ENCODE measurements around the gene ARHGAP15.

The ARHGAP15 gene

DNA sequence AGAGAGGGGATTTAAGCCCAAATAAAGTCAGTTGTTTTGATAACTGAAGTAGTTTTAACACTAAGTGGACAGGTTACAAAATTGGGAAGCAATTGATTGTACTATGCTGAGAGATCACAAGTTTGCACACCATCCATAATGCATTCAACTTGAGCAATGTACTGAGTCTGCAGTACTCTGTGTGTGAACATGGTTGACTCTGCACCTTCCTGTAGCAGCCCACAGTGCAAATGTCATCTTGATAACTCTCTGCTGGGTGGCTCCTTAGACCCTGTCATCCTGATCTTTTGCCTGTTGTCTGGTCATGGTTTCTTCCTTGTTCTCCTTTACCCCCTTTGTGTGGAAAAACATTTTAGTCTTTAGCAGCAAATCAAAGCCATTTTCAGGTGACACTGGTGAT lies 168.0 kb downstream of the ARHGAP15 start:
- no peak for DNase-seq (ENCODE audit: low read depth)
- TF ChIP-seq, protein P1, sequence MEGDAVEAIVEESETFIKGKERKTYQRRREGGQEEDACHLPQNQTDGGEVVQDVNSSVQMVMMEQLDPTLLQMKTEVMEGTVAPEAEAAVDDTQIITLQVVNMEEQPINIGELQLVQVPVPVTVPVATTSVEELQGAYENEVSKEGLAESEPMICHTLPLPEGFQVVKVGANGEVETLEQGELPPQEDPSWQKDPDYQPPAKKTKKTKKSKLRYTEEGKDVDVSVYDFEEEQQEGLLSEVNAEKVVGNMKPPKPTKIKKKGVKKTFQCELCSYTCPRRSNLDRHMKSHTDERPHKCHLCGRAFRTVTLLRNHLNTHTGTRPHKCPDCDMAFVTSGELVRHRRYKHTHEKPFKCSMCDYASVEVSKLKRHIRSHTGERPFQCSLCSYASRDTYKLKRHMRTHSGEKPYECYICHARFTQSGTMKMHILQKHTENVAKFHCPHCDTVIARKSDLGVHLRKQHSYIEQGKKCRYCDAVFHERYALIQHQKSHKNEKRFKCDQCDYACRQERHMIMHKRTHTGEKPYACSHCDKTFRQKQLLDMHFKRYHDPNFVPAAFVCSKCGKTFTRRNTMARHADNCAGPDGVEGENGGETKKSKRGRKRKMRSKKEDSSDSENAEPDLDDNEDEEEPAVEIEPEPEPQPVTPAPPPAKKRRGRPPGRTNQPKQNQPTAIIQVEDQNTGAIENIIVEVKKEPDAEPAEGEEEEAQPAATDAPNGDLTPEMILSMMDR (conservative IDR thresholded peaks at IDR 0.05; ENCODE audit: low read depth, low read length): no peak
- no peak overlapping the region for H3K4me3 ChIP-seq (ENCODE audit: low read length)

DNA sequence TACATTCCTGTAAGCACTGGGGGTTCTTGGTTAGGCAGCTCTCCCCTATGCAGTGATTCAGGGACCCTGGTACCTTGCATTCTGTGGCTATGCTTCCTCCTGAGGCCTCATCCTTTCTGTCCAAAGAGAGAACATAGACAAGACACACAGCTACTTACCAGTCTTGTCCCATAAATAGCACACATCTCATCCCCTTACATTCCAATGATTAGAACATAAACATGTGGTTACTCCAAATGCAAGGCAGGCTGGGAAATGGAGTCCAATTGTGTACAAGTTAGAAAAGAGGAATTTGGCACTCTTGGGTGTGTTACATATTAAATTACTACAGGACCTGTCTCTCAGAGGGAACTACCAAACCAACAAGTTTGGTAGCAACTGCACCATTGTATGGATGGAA lies 171.3 kb downstream of the ARHGAP15 start:
- no peak for DNase-seq (ENCODE audit: low read depth)

DNA sequence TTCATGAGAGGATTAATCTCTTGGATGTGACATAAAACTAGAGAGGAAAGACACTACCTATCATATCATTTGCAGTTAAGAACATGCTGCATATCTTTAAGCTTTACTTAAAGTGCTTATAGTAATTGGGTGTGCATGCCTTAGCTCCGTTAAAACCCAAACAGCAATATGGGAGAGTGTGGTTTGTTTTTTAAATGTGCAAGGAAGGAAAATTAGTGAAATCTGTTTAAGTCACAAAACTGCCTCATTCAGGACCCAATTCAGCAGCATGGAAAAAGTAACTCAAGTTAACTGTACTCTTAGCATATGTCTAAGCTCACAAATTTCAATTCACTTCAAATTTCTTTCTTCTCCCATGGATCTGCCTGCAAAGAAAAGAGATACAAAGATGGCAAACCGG lies 182.2 kb downstream of the ARHGAP15 start:
- TF ChIP-seq, protein P1 (conservative IDR thresholded peaks at IDR 0.05; ENCODE audit: low read depth, low read length): no peak
- DNase-seq (ENCODE audit: low read depth): no peak

More for the DNA sequence above, 171.3 kb downstream of the ARHGAP15 start:
- H3K4me3 ChIP-seq (ENCODE audit: low read length): no peak overlapping the region
- TF ChIP-seq, protein P1 (conservative IDR thresholded peaks at IDR 0.05; ENCODE audit: low read depth, low read length): no peak

DNA sequence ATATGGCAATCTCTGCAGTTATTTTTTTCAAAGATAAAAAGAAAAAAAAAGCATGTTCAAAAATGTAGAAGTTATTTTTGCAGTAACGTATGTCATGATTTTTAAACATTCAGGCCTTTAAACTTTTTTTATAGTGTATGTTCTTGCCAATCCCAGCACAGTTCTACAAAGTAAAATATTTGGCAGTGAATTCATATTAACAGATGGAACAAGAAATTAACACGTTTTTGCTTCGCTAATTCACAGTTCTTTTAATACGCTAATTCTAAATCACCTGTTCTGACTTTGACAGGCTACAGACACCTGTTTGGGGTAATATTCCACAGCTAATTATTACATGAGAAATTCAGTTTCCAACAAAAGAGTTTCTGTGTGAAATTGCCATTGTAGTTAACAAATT lies 183.2 kb downstream of the ARHGAP15 start:
- TF ChIP-seq, protein P1 (conservative IDR thresholded peaks at IDR 0.05; ENCODE audit: low read depth, low read length): no peak
- H3K4me3 ChIP-seq (ENCODE audit: low read length): no peak overlapping the region
- no peak for DNase-seq (ENCODE audit: low read depth)

More for the DNA sequence above, 182.2 kb downstream of the ARHGAP15 start:
- H3K4me3 ChIP-seq (ENCODE audit: low read length): no peak overlapping the region

DNA sequence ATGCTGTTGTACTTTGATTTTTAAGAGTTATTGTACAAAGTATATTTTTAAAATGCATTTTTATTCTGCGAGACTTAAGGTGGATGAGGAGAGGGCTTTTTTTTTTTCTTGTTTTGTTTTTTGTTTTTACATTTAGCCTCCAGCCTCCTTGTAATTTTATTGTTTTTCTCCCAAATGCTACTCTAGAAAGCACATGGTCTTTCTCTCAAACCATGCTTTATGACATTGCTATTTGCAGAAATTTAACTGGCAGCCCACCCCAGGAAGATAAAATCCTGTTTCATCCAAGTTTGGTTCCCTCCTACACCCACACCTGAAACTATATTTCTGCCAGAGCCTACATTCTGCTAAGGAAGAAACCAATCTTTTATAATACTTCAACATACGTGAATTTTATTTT lies 184.6 kb downstream of the ARHGAP15 start:
- no peak for DNase-seq (ENCODE audit: low read depth)
- H3K4me3 ChIP-seq (ENCODE audit: low read length): no peak overlapping the region

DNA sequence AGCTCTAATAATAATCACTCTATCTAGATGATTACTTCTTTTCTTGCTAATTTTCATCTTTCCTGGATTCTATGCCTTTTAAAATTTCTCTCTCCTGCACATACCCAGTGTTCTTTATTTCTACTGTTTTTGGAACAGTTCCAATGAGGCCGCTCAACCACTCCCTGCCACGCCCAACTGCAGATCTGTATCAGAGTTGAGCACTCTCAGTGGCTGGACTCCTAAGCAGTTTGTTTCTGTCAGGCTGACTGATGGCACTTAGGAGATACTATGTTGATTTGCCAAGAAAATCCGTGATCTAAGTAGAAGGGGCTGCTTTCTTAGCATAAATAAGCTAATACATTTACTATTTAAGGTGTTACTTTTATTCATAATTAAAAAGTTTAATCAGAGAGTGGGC lies 192.8 kb downstream of the ARHGAP15 start:
- no peak overlapping the region for H3K4me3 ChIP-seq (ENCODE audit: low read length)
- TF ChIP-seq, protein P1 (conservative IDR thresholded peaks at IDR 0.05; ENCODE audit: low read depth, low read length): no peak
- DNase-seq (ENCODE audit: low read depth): no peak

More for the DNA sequence above, 184.6 kb downstream of the ARHGAP15 start:
- TF ChIP-seq, protein P1 (conservative IDR thresholded peaks at IDR 0.05; ENCODE audit: low read depth, low read length): no peak

DNA sequence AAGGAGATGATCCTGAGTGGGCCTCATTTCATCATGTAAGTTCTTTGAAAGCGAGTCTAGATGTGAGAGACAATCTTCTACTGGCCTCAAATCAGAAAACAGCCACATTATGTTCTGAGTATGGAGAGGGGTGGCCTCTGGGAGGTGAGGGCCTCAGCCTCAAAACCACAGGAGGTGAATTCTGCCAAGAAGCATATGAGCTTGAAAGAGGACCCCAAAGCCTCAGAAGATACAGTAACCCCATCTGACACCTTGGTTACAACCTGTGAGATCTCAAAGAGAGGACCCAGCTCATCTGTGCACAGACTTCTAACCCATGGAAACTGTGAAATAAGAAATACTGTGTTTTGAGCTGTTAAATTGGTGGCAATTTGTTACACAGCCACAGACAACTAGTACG lies 200.1 kb downstream of the ARHGAP15 start:
- TF ChIP-seq, protein P1 (conservative IDR thresholded peaks at IDR 0.05; ENCODE audit: low read depth, low read length): no peak
- no peak for DNase-seq (ENCODE audit: low read depth)
- H3K4me3 ChIP-seq (ENCODE audit: low read length): no peak overlapping the region

All from retinal pigment epithelial cell (primary cell).